ENCODE measurements around the gene PRKCE. TPM values are rescaled to one million over a fixed set of nuclear protein-coding genes. Genes with fewer than 3 reads are reported as not detected.

Gene PRKCE
- total RNA-seq, 1 donor from 2014 or later = 12.0 TPM

- H3K27me3 Mint-ChIP-seq (ENCODE audit: low read depth) = no peaks in the 10 kb centered on the region
- no peaks in the 10 kb centered on the region for H3K9me3 Mint-ChIP-seq (ENCODE audit: low read depth)
- H3K4me1 Mint-ChIP-seq (ENCODE audit: low read depth) = no peaks in the 10 kb centered on the region
- TF ChIP-seq CTCF (IDR thresholded peaks at IDR 0.05) = no peak
- DNase-seq (ENCODE audit: low spot score) = no peak
- no peak overlapping the region for H3K4me3 Mint-ChIP-seq (ENCODE audit: unreplicated experiment)
- H3K27ac Mint-ChIP-seq (ENCODE audit: unreplicated experiment) = no peak overlapping the region
- peaks cover 6% of the 10 kb centered on the region for H3K36me3 Mint-ChIP-seq (ENCODE audit: low read depth)
Observed at GRCh38 chr2:45979065-45979464, 327.6 kb downstream of the PRKCE start.

GRCh38 chr2:45980161-45980865 is 328.8 kb downstream of the PRKCE start:
- no peaks in the 10 kb centered on the region for H3K9me3 Mint-ChIP-seq (ENCODE audit: low read depth)
- H3K4me3 Mint-ChIP-seq (ENCODE audit: unreplicated experiment) = no peak overlapping the region
- H3K36me3 Mint-ChIP-seq (ENCODE audit: low read depth) = peaks cover 10% of the 10 kb centered on the region
- H3K4me1 Mint-ChIP-seq (ENCODE audit: low read depth) = no peaks in the 10 kb centered on the region
- no peak for TF ChIP-seq CTCF (IDR thresholded peaks at IDR 0.05)
- no peak for DNase-seq (ENCODE audit: low spot score)
- no peak overlapping the region for H3K27ac Mint-ChIP-seq (ENCODE audit: unreplicated experiment)
- H3K27me3 Mint-ChIP-seq (ENCODE audit: low read depth) = no peaks in the 10 kb centered on the region

GRCh38 chr2:45981384-45981930 is 330.0 kb downstream of the PRKCE start:
- Mint-ChIP-seq H3K4me1 (ENCODE audit: low read depth) (no peaks in the 10 kb centered on the region), H3K4me3 (ENCODE audit: unreplicated experiment) (no peak overlapping the region), H3K27me3 (ENCODE audit: low read depth) (no peaks in the 10 kb centered on the region), H3K27ac (ENCODE audit: unreplicated experiment) (no peak overlapping the region), H3K36me3 (ENCODE audit: low read depth) (peaks cover 10% of the 10 kb centered on the region), H3K9me3 (ENCODE audit: low read depth) (no peaks in the 10 kb centered on the region)
- no peak for DNase-seq (ENCODE audit: low spot score)
- no peak for TF ChIP-seq CTCF (IDR thresholded peaks at IDR 0.05)

GRCh38 chr2:45982096-45982495 is 330.6 kb downstream of the PRKCE start:
- no peaks in the 10 kb centered on the region for H3K9me3 Mint-ChIP-seq (ENCODE audit: low read depth)
- H3K27me3 Mint-ChIP-seq (ENCODE audit: low read depth) = no peaks in the 10 kb centered on the region
- peaks cover 10% of the 10 kb centered on the region for H3K36me3 Mint-ChIP-seq (ENCODE audit: low read depth)
- H3K27ac Mint-ChIP-seq (ENCODE audit: unreplicated experiment) = no peak overlapping the region
- DNase-seq (ENCODE audit: low spot score) = no peak
- no peak overlapping the region for H3K4me3 Mint-ChIP-seq (ENCODE audit: unreplicated experiment)
- H3K4me1 Mint-ChIP-seq (ENCODE audit: low read depth) = no peaks in the 10 kb centered on the region
- no peak for TF ChIP-seq CTCF (IDR thresholded peaks at IDR 0.05)

- TF ChIP-seq CTCF (IDR thresholded peaks at IDR 0.05) = no peak
Observed at GRCh38 chr2:45983213-45983612, 331.7 kb downstream of the PRKCE start.

More at GRCh38 chr2:45983213-45983612, 331.7 kb downstream of the PRKCE start:
- Mint-ChIP-seq H3K27ac (ENCODE audit: unreplicated experiment) (no peak overlapping the region), H3K4me1 (ENCODE audit: low read depth) (no peaks in the 10 kb centered on the region), H3K9me3 (ENCODE audit: low read depth) (no peaks in the 10 kb centered on the region), H3K4me3 (ENCODE audit: unreplicated experiment) (no peak overlapping the region), H3K36me3 (ENCODE audit: low read depth) (peaks cover 10% of the 10 kb centered on the region), H3K27me3 (ENCODE audit: low read depth) (no peaks in the 10 kb centered on the region)
- no peak for DNase-seq (ENCODE audit: low spot score)
